Transverse colon (tissue), 3 donors: ENCODE measurements around the gene VWCE.

Source experiments
- CTCF ChIP-seq, 5 experiments: fragments of 200-600 bp in 3 of 5; fragments of 450-650 bp in 2 of 5; sonication (generic) in 3 of 5; IDR thresholded peaks; 1 replicate in 2 of 5; 2 replicates in 3 of 5; pipeline ENCODE4 v1.5.1; 2016 to 2017; ENCODE audit warnings: antibody characterized with exemption in 5 of 5, inconsistent platforms in 3 of 5, mild to moderate bottlenecking in 2 of 5, moderate library complexity in 1 of 5
- POLR2A ChIP-seq: fragments of 450-650 bp; IDR thresholded peaks from one replicate; pipeline ENCODE4 v1.6.1; 2016; ENCODE audit warnings: antibody characterized with exemption, mild to moderate bottlenecking, moderate library complexity

GRCh38 chr11:61336171-61336935 is 41.2 kb upstream of the VWCE start:
- TF ChIP-seq POLR2A, result no peak
- TF ChIP-seq CTCF (IDR thresholded peaks at IDR 0.05), result peak; percentile 95 to 99 (median 98)
